HUDEP-2 (cell line): ENCODE results near the gene TOMM5.
"Not testable (repeated sequence)": the region's sequence is repeated elsewhere in the genome, so short reads cannot be mapped to it uniquely, and the experiment has no call there.

ENCODE experiments used
- DNase-seq, 76 experiments: peaks; one replicate each; lab custom pipeline; 2025; ENCODE audit not compliant: unreplicated experiment in 76 of 76; lab: John Stamatoyannopoulos, UW

Gene TOMM5

GRCh38 chr9:37617161-37617560 lies 24.8 kb upstream of the TOMM5 start:
- no peak for DNase-seq

GRCh38 chr9:37611961-37612360 lies 19.6 kb upstream of the TOMM5 start:
- DNase-seq: no peak

GRCh38 chr9:37611014-37611413 lies 18.6 kb upstream of the TOMM5 start:
- DNase-seq: no peak

GRCh38 chr9:37609735-37610397 lies 17.5 kb upstream of the TOMM5 start:
- DNase-seq: no peak

GRCh38 chr9:37608250-37608649 lies 15.9 kb upstream of the TOMM5 start:
- no peak for DNase-seq

- no peak for DNase-seq
These were observed 11.9 kb upstream of the TOMM5 start for GRCh38 chr9:37604296-37604695.

GRCh38 chr9:37602817-37603216 lies 10.4 kb upstream of the TOMM5 start:
- no peak for DNase-seq

GRCh38 chr9:37602061-37602460 lies 9.7 kb upstream of the TOMM5 start:
- DNase-seq: not testable (repeated sequence)

GRCh38 chr9:37596504-37596903 lies 4.1 kb upstream of the TOMM5 start:
- no peak for DNase-seq

GRCh38 chr9:37593883-37594448 lies 1.6 kb upstream of the TOMM5 start:
- DNase-seq: peak in 25 of 76 experiments; percentile 5 to 56 (median 19)

- DNase-seq: no peak
These were observed 4.9 kb downstream of the TOMM5 start for GRCh38 chr9:37587521-37587920.

- no peak for DNase-seq
These were observed 8.8 kb downstream of the TOMM5 start for GRCh38 chr9:37583522-37584121.

- peak in 9 of 76 experiments; percentile 5 to 47 (median 13) for DNase-seq
These were observed 9.7 kb downstream of the TOMM5 start for GRCh38 chr9:37582548-37583157.

GRCh38 chr9:37575921-37576721 lies 16.3 kb downstream of the TOMM5 start, which contains the start of gene FBXO10:
Gene FBXO10, minus strand, starts transcription at chr9:37576380. Its CDS starts 34,612 bp downstream, at chr9:37541768.
- peak in 28 of 76 experiments; percentile 7 to 53 (median 22) for DNase-seq

- DNase-seq: no peak
These were observed 16.9 kb downstream of the TOMM5 start for GRCh38 chr9:37575511-37575914.

GRCh38 chr9:37575001-37575400 lies 17.4 kb downstream of the TOMM5 start:
- DNase-seq: no peak

GRCh38 chr9:37574241-37574721 lies 18.1 kb downstream of the TOMM5 start:
- DNase-seq: no peak

GRCh38 chr9:37571282-37571681 lies 21.1 kb downstream of the TOMM5 start:
- DNase-seq: no peak

- no peak for DNase-seq
These were observed 25.7 kb downstream of the TOMM5 start for GRCh38 chr9:37566716-37567115.
